NT2/D1 (cell line): ENCODE data around the gene MIPOL1.

Experiments
- SUZ12 ChIP-seq: IDR thresholded peaks from 2 replicates; pipeline ENCODE4 v1.6.1; 2011; ENCODE audit not compliant: insufficient read length, insufficient read depth; ENCODE audit errors: extremely low read depth
- YY1 ChIP-seq: IDR thresholded peaks from 2 replicates; pipeline ENCODE4 v1.6.1; 2011; ENCODE audit not compliant: insufficient read length, insufficient read depth
- ZNF274 ChIP-seq: IDR thresholded peaks from 2 replicates; pipeline ENCODE4 v1.6.1; 2011; ENCODE audit warnings: mild to moderate bottlenecking, low read depth, low read length

DNA sequence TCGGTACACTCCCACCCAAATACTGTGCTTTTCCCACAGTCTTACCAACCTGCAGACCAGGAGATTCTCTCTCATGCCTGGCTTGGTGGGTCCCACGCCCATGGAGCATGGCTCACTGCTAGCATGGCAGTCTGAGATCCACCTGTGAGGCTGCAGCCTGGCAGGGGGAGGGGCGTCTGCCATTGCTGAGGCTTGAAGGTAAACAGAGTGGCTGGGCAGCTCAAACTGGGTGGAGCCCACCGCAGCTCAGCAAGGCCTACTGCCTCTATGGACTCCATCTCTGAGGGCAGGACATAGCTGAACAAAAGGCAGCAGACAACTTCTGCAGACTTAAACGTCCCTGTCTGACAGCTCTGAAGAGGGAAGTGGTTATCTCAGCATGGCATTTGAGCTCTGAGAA, 304.1 kb downstream of the MIPOL1 start:
- TF ChIP-seq YY1 (no peak), ZNF274 (no peak), SUZ12 (no peak)
